HepG2 (cell line): ENCODE data around the gene RAC3. TPM values are rescaled to one million over a fixed set of nuclear protein-coding genes. Genes with fewer than 3 reads are reported as not detected.

Source experiments
- FOXA1 ChIP-seq, 2 experiments: fragments of 450-650 bp in 1 of 2; sonication (generic) in 1 of 2; formaldehyde crosslinking in 1 of 2; IDR thresholded peaks; 2 replicates each; pipeline versions ENCODE4 v1.4.0 to v1.6.1; 2016 to 2020; ENCODE audit warnings: missing genetic modification reagents in 1 of 2
- NR2F1 ChIP-seq, 2 experiments: fragments of 450-650 bp in 1 of 2; formaldehyde crosslinking in 1 of 2; IDR thresholded peaks; 2 replicates each; pipeline versions ENCODE4 v1.5.0 to v1.6.1; 2016 to 2020; ENCODE audit warnings: mild to moderate bottlenecking in 1 of 2, missing compliant biosample characterization in 1 of 2, missing genetic modification reagents in 1 of 2, moderate library complexity in 1 of 2
- ZFP82 ChIP-seq: sonication (generic); formaldehyde crosslinking; IDR thresholded peaks from 2 replicates; pipeline ENCODE4 v1.5.1; 2020; ENCODE audit warnings: mild to moderate bottlenecking, missing genetic modification reagents, borderline replicate concordance
- ZFP90 ChIP-seq: sonication (generic); formaldehyde crosslinking; IDR thresholded peaks from 2 replicates; pipeline ENCODE4 v1.8.0; 2022; ENCODE audit warnings: missing genetic modification reagents, mild to moderate bottlenecking, inconsistent platforms, borderline replicate concordance
- ZNF720 ChIP-seq: sonication (generic); formaldehyde crosslinking; IDR thresholded peaks from 2 replicates; pipeline ENCODE4 v1.4.0; 2020; ENCODE audit warnings: missing genetic modification reagents
- ZNF839 ChIP-seq: sonication (generic); formaldehyde crosslinking; IDR thresholded peaks from 2 replicates; pipeline ENCODE4 v1.4.0; 2020; ENCODE audit warnings: missing genetic modification reagents, mild to moderate bottlenecking, borderline replicate concordance
- polyA plus RNA-seq, 8 experiments: library from polyadenylated mRNA; depleted of rRNA in 3 of 8; stranded (reverse) in 7 of 8; unstranded in 1 of 8; fragments of >200 nt; fragmentation: Illumina TruSeq in 4 of 8; extraction: Trizol in 4 of 8; gene quantifications; 2 replicates each; pipeline versions ENCODE4 v1.2.1 to v1.2.3, GENCODE V29; 2011 to 2016; ENCODE audit warnings: low read depth in 4 of 8, missing spikeins in 1 of 8, mixed read lengths in 1 of 8; ENCODE audit not compliant: insufficient read depth in 1 of 8
- total RNA-seq, 5 experiments: library from RNA; depleted of rRNA; stranded (reverse); fragments of >200 nt; fragmentation: Illumina TruSeq; extraction: Trizol; gene quantifications; 2 replicates each; pipeline ENCODE4 v1.2.3, GENCODE V29; 2016; ENCODE audit warnings: low read depth in 1 of 5
- TF ChIP-seq, protein P1 (sequence below): sonication (generic); formaldehyde crosslinking; IDR thresholded peaks from 2 replicates; pipeline ENCODE4 v1.8.0; 2022; ENCODE audit warnings: missing genetic modification reagents, mild to moderate bottlenecking, moderate library complexity, borderline replicate concordance
- TF ChIP-seq, protein P2 (sequence below): sonication (generic); formaldehyde crosslinking; IDR thresholded peaks from 2 replicates; pipeline ENCODE4 v1.4.0; 2020; ENCODE audit warnings: low read depth, mild to moderate bottlenecking, missing genetic modification reagents
- TF ChIP-seq, protein P3 (sequence below): sonication (generic); formaldehyde crosslinking; IDR thresholded peaks from 2 replicates; pipeline ENCODE4 v1.5.1; 2020; ENCODE audit warnings: mild to moderate bottlenecking, missing genetic modification reagents, moderate library complexity
- TF ChIP-seq, protein P4 (sequence below): sonication (generic); formaldehyde crosslinking; IDR thresholded peaks from 2 replicates; pipeline ENCODE4 v1.8.0; 2023; ENCODE audit warnings: mild to moderate bottlenecking, missing genetic modification reagents
- TF ChIP-seq, protein P5 (sequence below): sonication (generic); formaldehyde crosslinking; IDR thresholded peaks from 2 replicates; pipeline ENCODE4 v1.4.0; 2020; ENCODE audit warnings: missing genetic modification reagents
- TF ChIP-seq, protein P6 (sequence below): sonication (generic); formaldehyde crosslinking; IDR thresholded peaks from 2 replicates; pipeline ENCODE4 v1.4.0; 2020; ENCODE audit warnings: mild to moderate bottlenecking, missing genetic modification reagents

Gene RAC3
- total and polyA plus RNA-seq, 2 of the 13 experiments (the other 11 are each of a cell fraction or from before 2014, with no cell fraction given) = 10.5 to 21.3 TPM

DNA sequence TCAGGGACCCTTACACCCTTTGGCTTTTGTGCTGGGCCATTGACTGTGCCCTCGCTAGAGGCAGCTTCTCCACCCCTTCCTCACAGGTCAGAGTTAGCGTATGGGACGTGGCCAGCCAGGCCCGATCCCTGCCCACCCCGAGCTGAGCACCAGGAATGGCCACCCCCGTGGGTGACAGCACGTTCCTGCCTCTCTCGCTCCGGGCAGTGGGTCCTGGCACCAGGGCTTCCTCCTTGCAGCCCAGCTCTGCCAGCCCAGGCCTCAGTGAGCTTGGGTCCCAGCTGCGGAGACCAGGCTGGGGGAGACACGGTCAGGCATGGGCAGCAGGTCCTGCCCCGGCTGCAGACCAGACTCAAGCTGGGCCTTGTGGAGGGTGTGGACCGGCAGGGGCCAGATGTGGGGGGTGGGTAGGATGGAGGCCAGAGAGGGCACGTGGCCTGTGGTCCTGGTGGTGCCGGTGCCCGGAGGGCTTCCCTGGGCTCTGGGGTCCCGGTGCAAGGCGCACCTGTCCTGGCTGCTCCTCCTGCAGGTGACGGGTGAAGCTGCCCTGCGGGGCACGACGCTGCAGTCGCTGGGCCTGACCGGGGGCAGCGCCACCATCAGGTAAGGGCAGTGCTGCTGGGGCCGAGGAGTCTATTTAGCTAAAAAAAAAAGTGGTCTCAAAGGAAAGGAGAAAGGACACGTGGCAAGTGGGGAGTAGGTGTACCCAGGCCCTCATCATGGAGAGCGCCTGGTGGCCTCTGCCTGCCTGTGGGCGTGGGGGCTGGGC lies 35.8 kb upstream of the RAC3 start (continued):
- no peak for TF ChIP-seq NR2F1 (CRISPR knock-in tag; IDR thresholded peaks at IDR 0.05)
- TF ChIP-seq FOXA1 (IDR thresholded peaks at IDR 0.05) = no peak
- no peak; the same call in 1 of the 2 replicates for TF ChIP-seq FOXA1 (CRISPR knock-in tag; IDR thresholded peaks at IDR 0.05)
- TF ChIP-seq ZFP90 (CRISPR knock-in tag) = no peak
- TF ChIP-seq, protein P1, sequence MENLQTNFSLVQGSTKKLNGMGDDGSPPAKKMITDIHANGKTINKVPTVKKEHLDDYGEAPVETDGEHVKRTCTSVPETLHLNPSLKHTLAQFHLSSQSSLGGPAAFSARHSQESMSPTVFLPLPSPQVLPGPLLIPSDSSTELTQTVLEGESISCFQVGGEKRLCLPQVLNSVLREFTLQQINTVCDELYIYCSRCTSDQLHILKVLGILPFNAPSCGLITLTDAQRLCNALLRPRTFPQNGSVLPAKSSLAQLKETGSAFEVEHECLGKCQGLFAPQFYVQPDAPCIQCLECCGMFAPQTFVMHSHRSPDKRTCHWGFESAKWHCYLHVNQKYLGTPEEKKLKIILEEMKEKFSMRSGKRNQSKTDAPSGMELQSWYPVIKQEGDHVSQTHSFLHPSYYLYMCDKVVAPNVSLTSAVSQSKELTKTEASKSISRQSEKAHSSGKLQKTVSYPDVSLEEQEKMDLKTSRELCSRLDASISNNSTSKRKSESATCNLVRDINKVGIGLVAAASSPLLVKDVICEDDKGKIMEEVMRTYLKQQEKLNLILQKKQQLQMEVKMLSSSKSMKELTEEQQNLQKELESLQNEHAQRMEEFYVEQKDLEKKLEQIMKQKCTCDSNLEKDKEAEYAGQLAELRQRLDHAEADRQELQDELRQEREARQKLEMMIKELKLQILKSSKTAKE = no peak; the same call in 1 of the 2 replicates
- TF ChIP-seq, protein P2, sequence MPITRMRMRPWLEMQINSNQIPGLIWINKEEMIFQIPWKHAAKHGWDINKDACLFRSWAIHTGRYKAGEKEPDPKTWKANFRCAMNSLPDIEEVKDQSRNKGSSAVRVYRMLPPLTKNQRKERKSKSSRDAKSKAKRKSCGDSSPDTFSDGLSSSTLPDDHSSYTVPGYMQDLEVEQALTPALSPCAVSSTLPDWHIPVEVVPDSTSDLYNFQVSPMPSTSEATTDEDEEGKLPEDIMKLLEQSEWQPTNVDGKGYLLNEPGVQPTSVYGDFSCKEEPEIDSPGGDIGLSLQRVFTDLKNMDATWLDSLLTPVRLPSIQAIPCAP (CRISPR knock-in tag) = 0 out of 2 replicates have a peak, but pooled peaks have one; percentile 16
- TF ChIP-seq, protein P3, sequence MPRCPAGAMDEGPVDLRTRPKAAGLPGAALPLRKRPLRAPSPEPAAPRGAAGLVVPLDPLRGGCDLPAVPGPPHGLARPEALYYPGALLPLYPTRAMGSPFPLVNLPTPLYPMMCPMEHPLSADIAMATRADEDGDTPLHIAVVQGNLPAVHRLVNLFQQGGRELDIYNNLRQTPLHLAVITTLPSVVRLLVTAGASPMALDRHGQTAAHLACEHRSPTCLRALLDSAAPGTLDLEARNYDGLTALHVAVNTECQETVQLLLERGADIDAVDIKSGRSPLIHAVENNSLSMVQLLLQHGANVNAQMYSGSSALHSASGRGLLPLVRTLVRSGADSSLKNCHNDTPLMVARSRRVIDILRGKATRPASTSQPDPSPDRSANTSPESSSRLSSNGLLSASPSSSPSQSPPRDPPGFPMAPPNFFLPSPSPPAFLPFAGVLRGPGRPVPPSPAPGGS (CRISPR knock-in tag) = peak; percentile 81
- no peak; the same call in 1 of the 2 replicates for TF ChIP-seq ZFP82 (CRISPR knock-in tag)
- TF ChIP-seq, protein P4, sequence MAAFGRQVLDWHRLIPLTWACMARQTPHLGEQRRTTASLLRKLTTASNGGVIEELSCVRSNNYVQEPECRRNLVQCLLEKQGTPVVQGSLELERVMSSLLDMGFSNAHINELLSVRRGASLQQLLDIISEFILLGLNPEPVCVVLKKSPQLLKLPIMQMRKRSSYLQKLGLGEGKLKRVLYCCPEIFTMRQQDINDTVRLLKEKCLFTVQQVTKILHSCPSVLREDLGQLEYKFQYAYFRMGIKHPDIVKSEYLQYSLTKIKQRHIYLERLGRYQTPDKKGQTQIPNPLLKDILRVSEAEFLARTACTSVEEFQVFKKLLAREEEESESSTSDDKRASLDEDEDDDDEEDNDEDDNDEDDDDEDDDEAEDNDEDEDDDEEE = 0 out of 2 replicates have a peak, but pooled peaks have one; percentile 51
- TF ChIP-seq, protein P5, sequence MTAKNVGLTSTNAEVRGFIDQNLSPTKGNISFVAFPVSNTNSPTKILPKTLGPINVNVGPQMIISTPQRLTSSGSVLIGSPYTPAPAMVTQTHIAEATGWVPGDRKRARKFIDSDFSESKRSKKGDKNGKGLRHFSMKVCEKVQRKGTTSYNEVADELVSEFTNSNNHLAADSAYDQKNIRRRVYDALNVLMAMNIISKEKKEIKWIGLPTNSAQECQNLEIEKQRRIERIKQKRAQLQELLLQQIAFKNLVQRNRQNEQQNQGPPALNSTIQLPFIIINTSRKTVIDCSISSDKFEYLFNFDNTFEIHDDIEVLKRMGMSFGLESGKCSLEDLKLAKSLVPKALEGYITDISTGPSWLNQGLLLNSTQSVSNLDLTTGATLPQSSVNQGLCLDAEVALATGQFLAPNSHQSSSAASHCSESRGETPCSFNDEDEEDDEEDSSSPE (CRISPR knock-in tag) = no peak; the same call in 1 of the 2 replicates
- no peak for TF ChIP-seq ZNF720 (CRISPR knock-in tag)
- TF ChIP-seq, protein P6, sequence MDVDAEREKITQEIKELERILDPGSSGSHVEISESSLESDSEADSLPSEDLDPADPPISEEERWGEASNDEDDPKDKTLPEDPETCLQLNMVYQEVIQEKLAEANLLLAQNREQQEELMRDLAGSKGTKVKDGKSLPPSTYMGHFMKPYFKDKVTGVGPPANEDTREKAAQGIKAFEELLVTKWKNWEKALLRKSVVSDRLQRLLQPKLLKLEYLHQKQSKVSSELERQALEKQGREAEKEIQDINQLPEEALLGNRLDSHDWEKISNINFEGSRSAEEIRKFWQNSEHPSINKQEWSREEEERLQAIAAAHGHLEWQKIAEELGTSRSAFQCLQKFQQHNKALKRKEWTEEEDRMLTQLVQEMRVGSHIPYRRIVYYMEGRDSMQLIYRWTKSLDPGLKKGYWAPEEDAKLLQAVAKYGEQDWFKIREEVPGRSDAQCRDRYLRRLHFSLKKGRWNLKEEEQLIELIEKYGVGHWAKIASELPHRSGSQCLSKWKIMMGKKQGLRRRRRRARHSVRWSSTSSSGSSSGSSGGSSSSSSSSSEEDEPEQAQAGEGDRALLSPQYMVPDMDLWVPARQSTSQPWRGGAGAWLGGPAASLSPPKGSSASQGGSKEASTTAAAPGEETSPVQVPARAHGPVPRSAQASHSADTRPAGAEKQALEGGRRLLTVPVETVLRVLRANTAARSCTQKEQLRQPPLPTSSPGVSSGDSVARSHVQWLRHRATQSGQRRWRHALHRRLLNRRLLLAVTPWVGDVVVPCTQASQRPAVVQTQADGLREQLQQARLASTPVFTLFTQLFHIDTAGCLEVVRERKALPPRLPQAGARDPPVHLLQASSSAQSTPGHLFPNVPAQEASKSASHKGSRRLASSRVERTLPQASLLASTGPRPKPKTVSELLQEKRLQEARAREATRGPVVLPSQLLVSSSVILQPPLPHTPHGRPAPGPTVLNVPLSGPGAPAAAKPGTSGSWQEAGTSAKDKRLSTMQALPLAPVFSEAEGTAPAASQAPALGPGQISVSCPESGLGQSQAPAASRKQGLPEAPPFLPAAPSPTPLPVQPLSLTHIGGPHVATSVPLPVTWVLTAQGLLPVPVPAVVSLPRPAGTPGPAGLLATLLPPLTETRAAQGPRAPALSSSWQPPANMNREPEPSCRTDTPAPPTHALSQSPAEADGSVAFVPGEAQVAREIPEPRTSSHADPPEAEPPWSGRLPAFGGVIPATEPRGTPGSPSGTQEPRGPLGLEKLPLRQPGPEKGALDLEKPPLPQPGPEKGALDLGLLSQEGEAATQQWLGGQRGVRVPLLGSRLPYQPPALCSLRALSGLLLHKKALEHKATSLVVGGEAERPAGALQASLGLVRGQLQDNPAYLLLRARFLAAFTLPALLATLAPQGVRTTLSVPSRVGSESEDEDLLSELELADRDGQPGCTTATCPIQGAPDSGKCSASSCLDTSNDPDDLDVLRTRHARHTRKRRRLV (CRISPR knock-in tag) = no peak
- TF ChIP-seq ZNF839 (CRISPR knock-in tag) = no peak
